ENCODE data around the gene GALNT9.

Gene GALNT9

GRCh38 chr12:132228476-132229192 lies 100.8 kb downstream of the GALNT9 start:
- TF ChIP-seq ZFP30 (CRISPR knock-in tag; IDR thresholded peaks at IDR 0.05) (no peak), ZNF8 (CRISPR knock-in tag; IDR thresholded peaks at IDR 0.05) (no peak), TCF4 (CRISPR knock-in tag; IDR thresholded peaks at IDR 0.05; ENCODE audit: borderline replicate concordance) (no peak), ZNF70 (CRISPR knock-in tag; IDR thresholded peaks at IDR 0.05) (no peak), CSRNP3 (CRISPR knock-in tag; IDR thresholded peaks at IDR 0.05) (no peak), CREB5 (CRISPR knock-in tag; IDR thresholded peaks at IDR 0.05; ENCODE audit: low read depth) (no peak), ZNF565 (CRISPR knock-in tag; conservative IDR thresholded peaks at IDR 0.05; ENCODE audit: low read depth) (no peak), ZFP3 (CRISPR knock-in tag; IDR thresholded peaks at IDR 0.05) (no peak), RARB (CRISPR knock-in tag; IDR thresholded peaks at IDR 0.05) (no peak), ISL1 (CRISPR knock-in tag; IDR thresholded peaks at IDR 0.05) (no peak), TOX (CRISPR knock-in tag; IDR thresholded peaks at IDR 0.05; ENCODE audit: borderline replicate concordance) (no peak), CSDC2 (CRISPR knock-in tag; IDR thresholded peaks at IDR 0.05) (no peak), SNAI2 (CRISPR knock-in tag; IDR thresholded peaks at IDR 0.05) (no peak), ARNTL (CRISPR knock-in tag; IDR thresholded peaks at IDR 0.05; ENCODE audit: borderline replicate concordance, low read depth) (no peak), ZC3H10 (CRISPR knock-in tag; IDR thresholded peaks at IDR 0.05) (no peak), POU6F1 (CRISPR knock-in tag; IDR thresholded peaks at IDR 0.05; ENCODE audit: borderline replicate concordance, low read depth) (no peak), ESRRG (CRISPR knock-in tag; IDR thresholded peaks at IDR 0.05) (no peak)
- TF ChIP-seq, protein P1, sequence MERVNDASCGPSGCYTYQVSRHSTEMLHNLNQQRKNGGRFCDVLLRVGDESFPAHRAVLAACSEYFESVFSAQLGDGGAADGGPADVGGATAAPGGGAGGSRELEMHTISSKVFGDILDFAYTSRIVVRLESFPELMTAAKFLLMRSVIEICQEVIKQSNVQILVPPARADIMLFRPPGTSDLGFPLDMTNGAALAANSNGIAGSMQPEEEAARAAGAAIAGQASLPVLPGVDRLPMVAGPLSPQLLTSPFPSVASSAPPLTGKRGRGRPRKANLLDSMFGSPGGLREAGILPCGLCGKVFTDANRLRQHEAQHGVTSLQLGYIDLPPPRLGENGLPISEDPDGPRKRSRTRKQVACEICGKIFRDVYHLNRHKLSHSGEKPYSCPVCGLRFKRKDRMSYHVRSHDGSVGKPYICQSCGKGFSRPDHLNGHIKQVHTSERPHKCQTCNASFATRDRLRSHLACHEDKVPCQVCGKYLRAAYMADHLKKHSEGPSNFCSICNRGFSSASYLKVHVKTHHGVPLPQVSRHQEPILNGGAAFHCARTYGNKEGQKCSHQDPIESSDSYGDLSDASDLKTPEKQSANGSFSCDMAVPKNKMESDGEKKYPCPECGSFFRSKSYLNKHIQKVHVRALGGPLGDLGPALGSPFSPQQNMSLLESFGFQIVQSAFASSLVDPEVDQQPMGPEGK (CRISPR knock-in tag; IDR thresholded peaks at IDR 0.05; ENCODE audit: borderline replicate concordance) = no peak
- TF ChIP-seq, protein P2, sequence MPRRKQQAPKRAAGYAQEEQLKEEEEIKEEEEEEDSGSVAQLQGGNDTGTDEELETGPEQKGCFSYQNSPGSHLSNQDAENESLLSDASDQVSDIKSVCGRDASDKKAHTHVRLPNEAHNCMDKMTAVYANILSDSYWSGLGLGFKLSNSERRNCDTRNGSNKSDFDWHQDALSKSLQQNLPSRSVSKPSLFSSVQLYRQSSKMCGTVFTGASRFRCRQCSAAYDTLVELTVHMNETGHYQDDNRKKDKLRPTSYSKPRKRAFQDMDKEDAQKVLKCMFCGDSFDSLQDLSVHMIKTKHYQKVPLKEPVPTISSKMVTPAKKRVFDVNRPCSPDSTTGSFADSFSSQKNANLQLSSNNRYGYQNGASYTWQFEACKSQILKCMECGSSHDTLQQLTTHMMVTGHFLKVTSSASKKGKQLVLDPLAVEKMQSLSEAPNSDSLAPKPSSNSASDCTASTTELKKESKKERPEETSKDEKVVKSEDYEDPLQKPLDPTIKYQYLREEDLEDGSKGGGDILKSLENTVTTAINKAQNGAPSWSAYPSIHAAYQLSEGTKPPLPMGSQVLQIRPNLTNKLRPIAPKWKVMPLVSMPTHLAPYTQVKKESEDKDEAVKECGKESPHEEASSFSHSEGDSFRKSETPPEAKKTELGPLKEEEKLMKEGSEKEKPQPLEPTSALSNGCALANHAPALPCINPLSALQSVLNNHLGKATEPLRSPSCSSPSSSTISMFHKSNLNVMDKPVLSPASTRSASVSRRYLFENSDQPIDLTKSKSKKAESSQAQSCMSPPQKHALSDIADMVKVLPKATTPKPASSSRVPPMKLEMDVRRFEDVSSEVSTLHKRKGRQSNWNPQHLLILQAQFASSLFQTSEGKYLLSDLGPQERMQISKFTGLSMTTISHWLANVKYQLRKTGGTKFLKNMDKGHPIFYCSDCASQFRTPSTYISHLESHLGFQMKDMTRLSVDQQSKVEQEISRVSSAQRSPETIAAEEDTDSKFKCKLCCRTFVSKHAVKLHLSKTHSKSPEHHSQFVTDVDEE (CRISPR knock-in tag; IDR thresholded peaks at IDR 0.05) = no peak
- ATAC-seq = no peak

DNA sequence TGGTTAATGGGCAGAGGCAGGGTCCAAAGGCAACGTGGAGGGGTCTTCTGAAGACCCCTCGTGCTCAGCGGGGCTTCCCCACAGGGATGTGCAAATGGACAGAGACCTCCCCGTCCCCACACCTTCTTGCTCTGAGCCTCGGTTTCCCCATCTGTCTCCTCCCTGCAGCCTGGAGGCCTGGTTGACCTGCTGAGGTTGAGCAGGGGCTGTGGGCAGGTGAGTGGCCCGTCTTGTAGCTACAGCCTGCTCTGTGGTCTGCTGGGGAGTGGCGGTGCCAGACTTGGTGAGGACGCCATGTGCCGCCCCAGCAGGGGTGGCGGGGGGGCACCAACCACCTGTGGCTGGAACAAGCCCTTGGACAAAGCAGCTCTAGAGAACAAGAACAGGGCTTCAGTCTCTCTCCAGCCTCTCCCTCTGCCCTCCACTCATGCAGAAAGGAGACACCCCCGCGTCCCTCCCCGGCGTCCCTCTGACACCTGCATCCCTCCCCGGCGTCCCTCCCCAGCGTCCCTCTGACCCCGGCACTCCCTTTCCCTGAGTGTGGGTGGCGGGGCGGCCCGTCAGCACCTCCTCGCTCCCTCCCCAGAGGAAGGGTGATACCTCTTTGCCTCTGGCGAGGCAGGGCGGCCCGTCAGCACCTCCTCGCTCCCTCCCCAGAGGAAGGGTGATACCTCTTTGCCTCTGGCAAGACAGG lies 101.5 kb downstream of the GALNT9 start:
- no peak for ATAC-seq

More for the DNA sequence above, 101.5 kb downstream of the GALNT9 start:
- TF ChIP-seq CREB5 (CRISPR knock-in tag; IDR thresholded peaks at IDR 0.05; ENCODE audit: low read depth) = no peak
- TF ChIP-seq POU6F1 (CRISPR knock-in tag; IDR thresholded peaks at IDR 0.05; ENCODE audit: borderline replicate concordance, low read depth) = no peak
- TF ChIP-seq ISL1 (CRISPR knock-in tag; IDR thresholded peaks at IDR 0.05) = no peak
- no peak for TF ChIP-seq TCF4 (CRISPR knock-in tag; IDR thresholded peaks at IDR 0.05; ENCODE audit: borderline replicate concordance)
- no peak for TF ChIP-seq ZFP30 (CRISPR knock-in tag; IDR thresholded peaks at IDR 0.05)
- TF ChIP-seq ZNF8 (CRISPR knock-in tag; IDR thresholded peaks at IDR 0.05) = no peak
- no peak for TF ChIP-seq ARNTL (CRISPR knock-in tag; IDR thresholded peaks at IDR 0.05; ENCODE audit: borderline replicate concordance, low read depth)
- no peak for TF ChIP-seq ZFP3 (CRISPR knock-in tag; IDR thresholded peaks at IDR 0.05)
- no peak for TF ChIP-seq OSR1 (CRISPR knock-in tag; IDR thresholded peaks at IDR 0.05)
- TF ChIP-seq ZNF565 (CRISPR knock-in tag; conservative IDR thresholded peaks at IDR 0.05; ENCODE audit: low read depth) = no peak
